A673 (cell line): ENCODE measurements around the gene REXO1. TPM values are rescaled to one million over a fixed set of nuclear protein-coding genes. Genes with fewer than 3 reads are reported as not detected.

ENCODE experiments used
- BruUV-seq: library from RNA; stranded (reverse); fragments of 400-500 nt; replicated peaks from 2 replicates; lab custom pipeline; 2021; lab: Mats Ljungman, UMichigan
- CTCF ChIA-PET: fragments of 300-600 bp; sonication (Branson Sonifier 250); formaldehyde crosslinking; loops from one replicate; lab custom pipeline; 2022; ENCODE audit warnings: antibody characterized with exemption; lab: Charles Lee
- POLR2A ChIA-PET: fragments of 300-600 bp; sonication (Branson Sonifier 250); formaldehyde crosslinking; loops from one replicate; lab custom pipeline; 2022; ENCODE audit warnings: antibody characterized with exemption; ENCODE audit not compliant: low non-redundant PET; lab: Charles Lee
- DNase-seq: peaks from one replicate; pipeline ENCODE4 v3.0.0-alpha.2; 2015; ENCODE audit warnings: low spot score
- H3K27ac ChIP-seq: fragments of 200-600 bp; sonication (generic); 2 replicates; pipeline ENCODE4 v1.5.1; 2016; ENCODE audit warnings: mixed run types, low read depth, mild to moderate bottlenecking, mixed read lengths, antibody characterized with exemption, low read length; ENCODE audit not compliant: poor library complexity, severe bottlenecking
- H3K27me3 ChIP-seq: fragments of 200-600 bp; sonication (generic); replicated peaks from 2 replicates; pipeline ENCODE4 v1.6.1; 2017; ENCODE audit warnings: mixed run types, low read depth, mild to moderate bottlenecking, mixed read lengths, antibody characterized with exemption, low read length; ENCODE audit not compliant: insufficient read depth, poor library complexity
- H3K36me3 ChIP-seq: fragments of 200-600 bp; sonication (generic); 2 replicates; pipeline ENCODE4 v1.6.1; 2016; ENCODE audit warnings: mixed run types, mild to moderate bottlenecking, mixed read lengths, antibody characterized with exemption, low read length; ENCODE audit not compliant: insufficient read depth, poor library complexity, severe bottlenecking
- H3K4me1 ChIP-seq: fragments of 200-600 bp; sonication (generic); 2 replicates; pipeline ENCODE4 v1.6.1; 2017; ENCODE audit warnings: mixed run types, mild to moderate bottlenecking, mixed read lengths, antibody characterized with exemption, low read length; ENCODE audit not compliant: insufficient read depth, poor library complexity, severe bottlenecking
- H3K4me3 ChIP-seq: fragments of 200-600 bp; sonication (generic); 2 replicates; pipeline ENCODE4 v1.5.1; 2016; ENCODE audit warnings: low read depth, mixed run types, mild to moderate bottlenecking, mixed read lengths, low read length; ENCODE audit not compliant: poor library complexity, severe bottlenecking
- H3K9me3 ChIP-seq: fragments of 200-600 bp; sonication (generic); 2 replicates; pipeline ENCODE4 v1.6.1; 2016; ENCODE audit warnings: mixed run types, low read depth, mild to moderate bottlenecking, mixed read lengths, antibody characterized with exemption, low read length; ENCODE audit not compliant: poor library complexity, severe bottlenecking
- EZH2 ChIP-seq: fragments of 200-600 bp; sonication (generic); IDR thresholded peaks from 2 replicates; pipeline ENCODE4 v1.6.1; 2017; ENCODE audit warnings: borderline replicate concordance, low read depth, mild to moderate bottlenecking, mixed read lengths, antibody characterized with exemption, low read length; ENCODE audit not compliant: poor library complexity, severe bottlenecking
- intact Hi-C: fragments of 100-400 bp; cut with micrococcal nuclease; formaldehyde crosslinking; loops from one replicate; pipeline ENCODE4 v1.10.0; 2022; ENCODE audit not compliant: unreplicated experiment
- total RNA-seq: library from RNA; stranded (reverse); gene quantifications from 2 replicates; pipeline ENCODE4 v1.2.3, GENCODE V29; 2021
- TF ChIP-seq, protein P1 (sequence below): fragments of 300-800, 200-600 bp; sonication (generic); conservative IDR thresholded peaks from 2 replicates; pipeline ENCODE4 v1.5.1; 2017; ENCODE audit warnings: low read depth, mild to moderate bottlenecking, antibody characterized with exemption, low read length, moderate library complexity, mixed read lengths

REXO1 gene
- total RNA-seq, 1 experiment from 2014 or later: 53.0 TPM

DNA sequence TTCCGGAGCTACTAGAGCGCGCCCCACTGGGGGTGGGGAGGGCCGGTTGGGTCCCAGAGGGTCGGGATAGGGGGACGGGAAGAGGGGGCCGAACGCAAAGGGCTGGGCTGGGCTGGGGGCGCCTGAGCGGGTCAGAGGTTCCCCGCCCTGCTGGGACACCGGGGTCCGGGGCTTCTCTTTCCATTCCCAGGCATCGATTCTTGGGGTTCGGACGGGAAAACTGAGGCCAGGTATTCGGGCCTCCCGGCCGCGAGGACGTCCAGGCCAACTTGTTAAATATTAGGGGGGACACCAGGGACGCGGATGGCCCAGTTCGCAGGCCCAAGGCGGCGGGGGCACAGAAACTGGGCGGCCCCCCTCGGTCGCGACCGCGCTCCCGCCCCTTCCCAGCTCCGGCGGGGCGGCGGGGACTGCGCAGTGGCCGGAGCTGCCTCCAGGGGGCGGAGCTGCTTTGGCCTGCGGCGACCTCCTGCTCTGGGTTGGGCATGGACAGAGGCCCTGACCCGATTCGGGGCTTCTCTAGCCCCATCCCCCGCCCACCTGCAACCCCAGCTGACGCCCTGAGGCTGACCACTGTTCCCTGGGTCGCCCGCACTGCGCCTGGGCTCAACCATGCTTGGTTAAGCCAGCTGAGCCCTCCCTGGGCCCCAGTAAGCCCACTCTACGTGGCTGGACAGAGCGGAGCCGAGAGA lies 16.3 kb upstream of the REXO1 start:
- DNase-seq: peak; percentile 63
- POLR2A ChIA-PET: no interaction called here
- Histone ChIP-seq H3K27me3 (no peaks in the 10 kb centered on the region), H3K4me3 (peak overlapping the region; percentile 61), H3K9me3 (no peaks in the 10 kb centered on the region), H3K27ac (peak overlapping the region; percentile 89), H3K36me3 (no peaks in the 10 kb centered on the region), H3K4me1 (peaks cover 17% of the 10 kb centered on the region)
- TF ChIP-seq EZH2: no peak
- TF ChIP-seq, protein P1, sequence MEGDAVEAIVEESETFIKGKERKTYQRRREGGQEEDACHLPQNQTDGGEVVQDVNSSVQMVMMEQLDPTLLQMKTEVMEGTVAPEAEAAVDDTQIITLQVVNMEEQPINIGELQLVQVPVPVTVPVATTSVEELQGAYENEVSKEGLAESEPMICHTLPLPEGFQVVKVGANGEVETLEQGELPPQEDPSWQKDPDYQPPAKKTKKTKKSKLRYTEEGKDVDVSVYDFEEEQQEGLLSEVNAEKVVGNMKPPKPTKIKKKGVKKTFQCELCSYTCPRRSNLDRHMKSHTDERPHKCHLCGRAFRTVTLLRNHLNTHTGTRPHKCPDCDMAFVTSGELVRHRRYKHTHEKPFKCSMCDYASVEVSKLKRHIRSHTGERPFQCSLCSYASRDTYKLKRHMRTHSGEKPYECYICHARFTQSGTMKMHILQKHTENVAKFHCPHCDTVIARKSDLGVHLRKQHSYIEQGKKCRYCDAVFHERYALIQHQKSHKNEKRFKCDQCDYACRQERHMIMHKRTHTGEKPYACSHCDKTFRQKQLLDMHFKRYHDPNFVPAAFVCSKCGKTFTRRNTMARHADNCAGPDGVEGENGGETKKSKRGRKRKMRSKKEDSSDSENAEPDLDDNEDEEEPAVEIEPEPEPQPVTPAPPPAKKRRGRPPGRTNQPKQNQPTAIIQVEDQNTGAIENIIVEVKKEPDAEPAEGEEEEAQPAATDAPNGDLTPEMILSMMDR: peak; percentile 62
- intact Hi-C loops: no loop called here
- CTCF ChIA-PET: interaction anchor here (0.6 to 1.2 kb wide), 4 partner anchors 8 to 456 kb away, joined by 3 to 8 read pairs (median 4); no protein-coding TSS in a partner anchor
- TSS peak; percentile 73 for BruUV-seq

- Histone ChIP-seq H3K9me3 (no peaks in the 10 kb centered on the region), H3K36me3 (no peaks in the 10 kb centered on the region), H3K4me3 (peak overlapping the region; percentile 85), H3K27ac (peak overlapping the region; percentile 89), H3K4me1 (peaks cover 25% of the 10 kb centered on the region), H3K27me3 (no peaks in the 10 kb centered on the region)
- intact Hi-C loops: no loop called here
- no TSS peak for BruUV-seq
- ChIA-PET POLR2A (no interaction called here), CTCF (interaction anchor here (0.6 to 1.2 kb wide), 4 partner anchors 7 to 455 kb away, joined by 3 to 8 read pairs (median 4); no protein-coding TSS in a partner anchor)
- TF ChIP-seq, protein P1: no peak
- DNase-seq: peak; percentile 97
These were observed 15.6 kb upstream of the REXO1 start for GRCh38 chr19:1863638-1864479.

GRCh38 chr19:1863328-1863637 lies 15.0 kb upstream of the REXO1 start, which contains the start of gene KLF16:
Gene KLF16, minus strand, starts transcription at chr19:1863579. Its CDS starts 82 bp downstream, at chr19:1863497.
- Histone ChIP-seq H3K4me1 (peaks cover 30% of the 10 kb centered on the region), H3K4me3 (peak within 1 kb of the TSS; percentile 85), H3K9me3 (no peaks in the 10 kb centered on the region), H3K27ac (peak within 1 kb of the TSS; percentile 89), H3K27me3 (no peaks in the 10 kb centered on the region), H3K36me3 (no peaks in the 10 kb centered on the region)
- no peak for DNase-seq
- ChIA-PET CTCF (no interaction called here), POLR2A (no interaction called here)
- TF ChIP-seq EZH2: no peak
- TF ChIP-seq, protein P1: no peak
- intact Hi-C loops: no loop called here
- BruUV-seq: no TSS peak
